Left colon (tissue), 2 donors: ENCODE data around the gene FMN2. TPM values are rescaled to one million over a fixed set of nuclear protein-coding genes. Genes with fewer than 3 reads are reported as not detected.
"Not testable (repeated sequence)": the region's sequence is repeated elsewhere in the genome, so short reads cannot be mapped to it uniquely, and the experiment has no call there.

Source experiments
- ATAC-seq: fragments of 200-7000 bp; cut with Tn5 transposase; one replicate; pipeline ENCODE4 v1.9.1; 2020; ENCODE audit warnings: mild to moderate bottlenecking, moderate library complexity
- DNase-seq, 2 donors: peaks; one replicate each; pipeline ENCODE4 v3.0.0-alpha.2; 2020
- intact Hi-C, 2 donors: fragments of 100-400 bp; cut with DNase I in 1 of 2; cut with micrococcal nuclease in 1 of 2; formaldehyde crosslinking; loops; one replicate each; pipeline versions ENCODE4 v1.11.2 to v1.14.0; 2022; cut with DNase I, micrococcal nuclease
- total RNA-seq, 2 donors: library from RNA; stranded (reverse); fragmentation: NEBNext Ultra II Directional; extraction: Animal tissue kit (Norgen Biotek cat#: 25700); gene quantifications; one replicate each; pipeline ENCODE4 v1.2.1, GENCODE V29; 2021
- donor health status: DM: no; HTN: no; CAD: no.
- donor health status: DM: yes; HTN: yes; CAD: no.

The FMN2 gene
- total RNA-seq, 2 donors from 2014 or later, result 2.6 to 3.0 TPM

- DNase-seq, intact Hi-C loops, ATAC-seq: not testable (repeated sequence)
Observed at GRCh38 chr1:240328382-240328781, 236.7 kb downstream of the FMN2 start.

GRCh38 chr1:240329443-240329842 is 237.8 kb downstream of the FMN2 start:
- intact Hi-C loops, result no loop called here
- ATAC-seq (no peak), DNase-seq (no peak)

- intact Hi-C loops, result no loop called here
- ATAC-seq (no peak), DNase-seq (no peak)
Observed at GRCh38 chr1:240332672-240333071, 241.0 kb downstream of the FMN2 start.

GRCh38 chr1:240337781-240338180 is 246.1 kb downstream of the FMN2 start:
- ATAC-seq, result no peak
- DNase-seq, result no peak
- intact Hi-C loops, result no loop called here

DNA sequence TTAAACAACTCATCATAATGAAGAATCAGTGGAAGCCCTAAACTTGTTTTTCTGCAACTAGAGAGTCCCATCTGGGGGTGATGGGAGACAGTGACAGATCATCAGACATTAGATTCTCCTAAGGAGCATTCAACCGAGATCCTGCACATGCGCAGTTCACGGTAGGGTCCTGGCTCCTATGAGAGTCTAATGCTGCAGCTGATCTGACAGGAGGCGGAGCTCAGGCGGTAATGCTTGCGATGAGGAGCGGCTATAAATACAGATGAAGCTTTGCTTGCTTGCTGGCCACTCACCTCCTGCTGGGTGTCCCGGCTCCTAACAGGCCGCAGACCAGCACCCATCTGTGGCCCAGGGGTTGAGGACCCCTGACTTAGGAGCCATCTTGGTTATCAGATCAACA is 247.2 kb downstream of the FMN2 start:
- DNase-seq (no peak), ATAC-seq (no peak)
- intact Hi-C loops, result no loop called here

DNA sequence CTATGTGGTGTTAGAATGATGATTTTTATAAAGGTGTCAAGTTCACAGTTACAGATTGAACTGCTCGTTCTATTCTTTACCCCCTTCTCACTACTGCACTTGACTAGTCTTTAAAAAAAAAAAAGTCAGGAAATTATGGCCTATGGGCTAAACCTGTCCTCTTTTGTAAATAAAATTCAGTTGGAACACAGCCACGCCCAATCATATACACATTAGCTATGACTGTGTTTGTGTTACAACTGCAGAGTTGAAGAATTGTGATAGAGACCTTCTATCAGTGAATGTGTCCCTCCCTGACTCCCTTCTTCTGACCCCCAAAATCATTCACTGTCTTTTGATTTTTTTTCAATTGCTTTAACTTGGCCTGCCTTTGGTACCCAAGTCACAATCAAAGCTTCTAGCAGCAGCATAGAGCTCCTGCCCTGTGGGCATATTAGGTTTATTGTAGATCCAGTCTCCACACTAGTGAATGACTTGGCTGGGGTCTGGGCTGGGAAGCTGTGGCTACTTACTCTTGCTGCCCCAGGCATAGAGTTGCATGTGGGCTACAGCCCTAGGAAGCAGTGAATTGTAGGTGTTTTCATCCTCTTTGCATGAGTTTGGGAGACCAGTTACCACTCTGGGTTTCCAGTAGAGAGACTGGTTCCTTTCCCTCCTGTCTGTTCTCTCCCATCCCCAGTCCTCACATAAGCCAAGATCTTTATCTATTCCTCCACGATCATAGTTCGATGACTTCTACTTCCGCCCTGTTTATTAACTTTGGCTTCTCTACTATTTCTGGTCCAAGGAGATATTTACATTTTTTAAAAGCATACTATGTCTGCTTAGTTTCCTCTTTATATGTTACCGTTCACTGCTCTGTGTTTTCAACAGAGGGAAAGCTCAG is 249.9 kb downstream of the FMN2 start:
- ATAC-seq, result peak; percentile 96
- DNase-seq, result peak in 1 of 2 donors; percentile 6
- intact Hi-C loops, result no loop called here

DNA sequence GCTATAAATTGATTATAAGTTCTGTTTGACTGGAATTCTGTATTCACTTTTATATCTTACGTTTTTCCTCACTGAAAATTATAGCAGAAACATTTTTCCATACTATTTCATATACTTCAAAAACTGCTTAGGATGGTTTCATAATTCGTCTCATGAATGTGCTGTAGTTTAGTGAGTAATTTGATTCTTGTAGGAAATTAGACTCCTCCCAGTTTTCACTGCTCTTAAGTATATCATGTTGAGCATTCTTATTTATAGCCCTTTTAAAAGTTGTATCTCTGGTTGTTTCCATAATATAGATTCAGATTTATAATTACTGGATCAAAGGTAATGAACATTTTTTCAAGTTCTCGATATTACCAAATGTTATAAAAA is 250.6 kb downstream of the FMN2 start:
- ATAC-seq (no peak), DNase-seq (no peak)
- intact Hi-C loops, result no loop called here

GRCh38 chr1:240343045-240343444 is 251.4 kb downstream of the FMN2 start:
- intact Hi-C loops, result no loop called here
- DNase-seq, result no peak
- ATAC-seq, result no peak

- DNase-seq (no peak), ATAC-seq (no peak)
- intact Hi-C loops, result no loop called here
Observed at GRCh38 chr1:240343966-240344365, 252.3 kb downstream of the FMN2 start.

GRCh38 chr1:240344918-240345317 is 253.2 kb downstream of the FMN2 start:
- intact Hi-C loops, result no loop called here
- DNase-seq, result no peak
- ATAC-seq, result no peak

DNA sequence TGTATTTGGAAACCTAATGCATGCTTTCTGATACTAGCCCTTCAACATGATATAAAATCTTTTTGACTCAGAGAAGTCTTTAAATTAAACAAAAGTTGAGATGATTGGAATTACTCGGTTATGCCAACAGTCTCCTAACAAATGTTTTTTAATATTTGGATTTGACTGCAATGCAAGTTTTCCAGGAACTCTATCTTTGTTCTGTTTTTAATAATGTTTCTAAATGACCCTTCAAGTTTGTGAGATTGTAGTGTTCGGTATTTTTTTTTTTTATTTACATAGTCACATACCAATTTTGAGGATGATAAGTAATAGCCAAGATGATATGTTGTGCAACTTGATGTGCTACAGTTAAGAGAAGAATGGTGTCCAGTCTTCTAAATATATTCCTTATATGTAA is 258.0 kb downstream of the FMN2 start:
- ATAC-seq (no peak), DNase-seq (no peak)
- intact Hi-C loops, result no loop called here

DNA sequence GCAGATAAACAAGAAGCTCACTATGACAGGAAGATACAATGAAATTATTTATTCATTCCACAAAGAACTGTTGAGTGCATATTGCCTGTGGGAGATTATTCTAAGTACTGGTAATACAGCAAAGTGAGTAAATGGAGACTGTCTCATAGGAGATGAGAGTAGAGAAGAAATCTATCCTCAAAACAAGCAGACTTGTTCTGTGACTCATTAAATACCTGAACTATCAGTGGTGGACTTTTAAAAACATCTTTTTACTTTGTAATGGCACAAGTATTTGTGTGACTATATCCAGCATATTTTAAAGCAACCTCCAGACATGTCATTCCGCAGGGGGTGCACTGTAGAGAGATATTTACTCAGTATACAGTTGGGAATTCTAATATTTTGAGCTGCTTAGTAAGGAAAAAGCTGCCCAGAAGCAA is 259.2 kb downstream of the FMN2 start:
- no peak for DNase-seq
- no peak for ATAC-seq
- intact Hi-C loops, result no loop called here

- ATAC-seq, result no peak
- intact Hi-C loops, result no loop called here
Observed at GRCh38 chr1:240351690-240352089, 260.0 kb downstream of the FMN2 start.

GRCh38 chr1:240352769-240353168 is 261.1 kb downstream of the FMN2 start:
- ATAC-seq (peak; percentile 77), DNase-seq (no peak)
- intact Hi-C loops, result no loop called here

More at GRCh38 chr1:240351690-240352089, 260.0 kb downstream of the FMN2 start:
- no peak for DNase-seq

DNA sequence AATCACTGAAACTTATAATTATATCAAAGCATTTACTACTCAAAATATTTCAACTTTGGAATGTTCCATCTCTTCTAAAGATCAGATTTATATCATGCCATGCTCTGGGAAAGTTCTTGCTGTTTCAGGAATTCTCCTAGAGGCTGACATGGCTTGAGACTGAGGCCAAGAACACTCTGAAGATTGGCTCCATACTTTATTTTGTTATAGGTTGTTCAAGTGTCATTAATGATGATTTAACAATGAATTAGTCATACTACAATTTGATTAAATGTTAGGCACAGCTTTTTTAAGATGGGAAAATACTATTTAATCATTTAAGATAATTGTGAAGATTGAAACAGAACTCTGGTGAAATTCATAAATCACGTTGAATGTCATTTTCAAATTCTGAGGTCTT is 264.9 kb downstream of the FMN2 start:
- no peak for DNase-seq
- intact Hi-C loops, result no loop called here
- ATAC-seq, result no peak

- intact Hi-C loops, result no loop called here
- DNase-seq (no peak), ATAC-seq (no peak)
Observed at GRCh38 chr1:240362046-240362445, 270.4 kb downstream of the FMN2 start.

GRCh38 chr1:240362826-240363225 is 271.1 kb downstream of the FMN2 start:
- intact Hi-C loops, result no loop called here
- DNase-seq (no peak), ATAC-seq (no peak)

- intact Hi-C loops, result no loop called here
- DNase-seq (no peak), ATAC-seq (no peak)
Observed at GRCh38 chr1:240363315-240363714, 271.6 kb downstream of the FMN2 start.

- DNase-seq (no peak), ATAC-seq (no peak)
- intact Hi-C loops, result no loop called here
Observed at GRCh38 chr1:240363914-240364313, 272.2 kb downstream of the FMN2 start.

GRCh38 chr1:240366636-240367035 is 275.0 kb downstream of the FMN2 start:
- intact Hi-C loops, result no loop called here
- no peak for DNase-seq
- ATAC-seq, result no peak

DNA sequence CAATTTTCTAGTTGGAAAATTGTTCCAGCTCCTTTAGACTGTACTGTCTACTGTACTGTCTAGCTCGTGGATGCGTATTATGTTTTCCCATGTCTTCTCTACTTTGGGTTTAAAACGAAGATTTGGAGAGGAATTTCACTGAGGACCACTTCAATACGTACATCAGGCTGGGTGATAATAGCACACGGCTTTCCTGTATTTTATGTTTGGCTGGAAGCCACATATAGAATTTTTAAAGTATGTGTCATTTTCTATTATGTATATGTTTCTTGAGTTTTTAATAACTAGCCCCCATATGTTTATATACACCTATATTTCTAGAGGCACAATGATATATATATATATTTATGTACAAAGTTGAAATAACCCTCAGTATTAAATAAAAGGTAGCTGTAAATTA is 293.9 kb downstream of the FMN2 start:
- ATAC-seq (no peak), DNase-seq (no peak)
- intact Hi-C loops, result no loop called here
